ENCODE results near the gene U2AF1L4. TPM values are rescaled to one million over a fixed set of nuclear protein-coding genes. Genes with fewer than 3 reads are reported as not detected.

The U2AF1L4 gene, protein sequence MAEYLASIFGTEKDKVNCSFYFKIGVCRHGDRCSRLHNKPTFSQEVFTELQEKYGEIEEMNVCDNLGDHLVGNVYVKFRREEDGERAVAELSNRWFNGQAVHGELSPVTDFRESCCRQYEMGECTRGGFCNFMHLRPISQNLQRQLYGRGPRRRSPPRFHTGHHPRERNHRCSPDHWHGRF
- total RNA-seq (2022; extraction: Qiagen RNA extraction): 21.9 to 27.5 TPM (median 24.7 TPM) in 5 replicates

DNA sequence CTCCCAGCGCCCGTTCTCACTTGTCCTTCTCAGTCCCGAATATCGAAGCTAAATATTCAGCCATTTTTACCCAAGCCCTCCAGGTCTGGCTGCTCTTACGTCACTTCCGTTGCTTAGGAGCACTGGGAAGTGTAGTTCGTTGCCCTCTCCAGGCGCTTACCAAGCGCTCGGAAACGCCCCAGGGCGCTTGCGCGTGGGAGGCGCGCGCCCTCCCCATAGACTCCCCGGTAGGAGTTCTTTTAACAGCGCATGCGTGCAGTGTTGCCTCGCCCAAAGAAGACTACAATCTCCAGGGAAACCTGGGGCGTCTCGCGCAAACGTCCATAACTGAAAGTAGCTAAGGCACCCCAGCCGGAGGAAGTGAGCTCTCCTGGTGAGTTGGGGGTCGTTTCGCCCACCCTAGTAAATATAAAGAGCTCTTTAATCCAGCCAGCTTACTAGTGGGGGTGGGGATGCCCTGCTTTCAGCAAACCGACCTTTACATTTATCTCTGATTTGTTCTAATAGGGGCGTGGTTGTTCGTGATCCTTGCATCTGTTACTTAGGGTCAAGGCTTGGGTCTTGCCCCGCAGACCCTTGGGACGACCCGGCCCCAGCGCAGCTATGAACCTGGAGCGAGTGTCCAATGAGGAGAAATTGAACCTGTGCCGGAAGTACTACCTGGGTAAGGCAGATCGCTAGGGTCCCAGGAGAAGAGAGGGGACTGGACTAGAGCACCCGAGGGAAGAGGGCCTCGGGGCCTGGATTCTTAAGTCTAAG, at the start of gene U2AF1L4, which contains the start of gene PSENEN:
Gene U2AF1L4, minus strand, starts transcription at position 91 of the 759 bp plus-strand sequence. Its CDS starts 27 bp downstream, at position 64.
Gene PSENEN, plus strand, starts transcription at position 324 of the 759 bp plus-strand sequence. Its CDS starts 280 bp downstream, at position 604.

DNA sequence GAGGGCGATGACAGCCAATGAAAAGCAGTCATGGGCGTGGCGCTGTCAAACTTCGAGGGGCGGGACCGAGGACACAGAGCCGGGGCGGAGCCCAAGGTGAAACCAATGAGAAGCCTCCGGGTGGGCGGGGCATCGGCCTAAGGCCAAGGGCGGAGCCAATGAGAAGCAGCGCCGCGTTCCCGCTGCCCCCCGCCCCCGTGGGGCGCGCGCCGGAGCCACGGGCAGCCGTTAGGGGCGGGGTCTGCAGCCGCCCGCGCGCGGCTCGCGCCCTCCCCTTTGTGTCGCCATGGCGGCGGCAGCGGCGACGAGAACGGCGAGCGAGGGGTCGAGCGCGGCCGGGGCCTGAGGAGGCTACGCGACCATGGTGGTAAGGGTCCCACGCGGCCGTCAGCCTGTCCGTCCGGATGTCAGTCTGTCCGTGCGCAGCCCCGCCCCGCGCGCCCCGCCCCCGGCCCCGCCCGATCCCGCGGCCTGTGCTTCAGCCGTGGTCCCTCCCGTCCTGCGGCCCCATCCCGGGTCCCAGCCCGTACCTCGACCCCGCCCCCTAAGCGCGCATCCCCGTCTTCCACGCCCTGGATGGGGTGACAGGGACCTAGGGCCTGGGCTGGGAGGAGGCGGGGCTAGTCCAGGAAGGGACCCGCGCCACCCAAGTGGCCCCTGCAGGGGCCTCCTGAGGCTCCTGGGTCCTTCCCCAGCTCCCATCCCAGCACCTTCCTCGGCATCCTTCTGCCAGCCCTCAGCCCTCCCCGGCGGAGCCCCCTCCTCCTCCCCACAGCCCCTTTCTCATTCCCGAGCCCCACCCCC, 30.3 kb upstream of the U2AF1L4 start, which contains the start of gene ARHGAP33:
Gene ARHGAP33, plus strand, starts transcription at position 267 of the 804 bp plus-strand sequence. Its CDS starts 95 bp downstream, at position 362.

DNA sequence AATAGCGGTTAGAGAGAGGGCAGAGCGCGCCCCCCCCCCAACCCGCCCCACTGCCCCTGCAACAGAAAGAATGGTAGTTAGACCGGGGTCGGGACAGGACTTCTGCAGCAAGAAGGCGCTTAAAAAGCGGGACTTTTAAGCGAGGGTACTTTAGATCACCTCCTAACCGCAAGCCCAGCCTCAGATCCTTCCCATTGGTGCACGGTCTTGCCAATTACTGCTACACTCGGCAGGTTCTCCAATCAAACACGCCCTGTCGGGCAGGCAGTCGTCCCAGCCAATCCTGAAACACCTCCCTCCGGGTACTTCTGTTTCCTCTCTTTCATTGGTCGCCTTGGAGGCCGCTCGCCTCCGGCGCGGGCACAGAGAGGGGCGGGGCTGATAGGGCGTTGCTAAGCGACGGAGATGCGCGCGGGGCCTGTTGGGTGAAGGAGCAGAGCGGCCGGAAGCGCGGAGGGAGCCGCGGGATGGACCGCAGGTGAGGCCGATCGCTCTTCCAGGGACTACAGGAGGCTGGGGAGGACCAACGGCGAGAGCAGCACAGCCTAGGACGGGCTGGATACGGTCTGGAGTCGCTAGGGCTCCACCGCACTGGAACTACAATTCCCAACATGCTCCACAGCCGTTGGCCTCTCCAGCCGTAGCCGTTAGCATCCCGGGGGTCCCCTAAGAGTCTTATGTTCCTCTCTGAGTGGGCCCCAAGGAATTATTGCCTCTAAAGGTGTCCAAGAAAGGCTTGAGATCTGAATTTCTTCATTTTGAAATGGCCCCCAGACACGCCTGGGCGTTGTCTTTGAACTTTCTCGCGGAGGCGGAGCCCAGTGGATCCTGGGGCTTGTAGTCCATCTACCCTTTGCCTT, 12.8 kb upstream of the U2AF1L4 start, which contains the start of gene PROSER3:
Gene PROSER3, plus strand, starts transcription at position 428 of the 860 bp plus-strand sequence. Its CDS starts 40 bp downstream, at position 468.

DNA sequence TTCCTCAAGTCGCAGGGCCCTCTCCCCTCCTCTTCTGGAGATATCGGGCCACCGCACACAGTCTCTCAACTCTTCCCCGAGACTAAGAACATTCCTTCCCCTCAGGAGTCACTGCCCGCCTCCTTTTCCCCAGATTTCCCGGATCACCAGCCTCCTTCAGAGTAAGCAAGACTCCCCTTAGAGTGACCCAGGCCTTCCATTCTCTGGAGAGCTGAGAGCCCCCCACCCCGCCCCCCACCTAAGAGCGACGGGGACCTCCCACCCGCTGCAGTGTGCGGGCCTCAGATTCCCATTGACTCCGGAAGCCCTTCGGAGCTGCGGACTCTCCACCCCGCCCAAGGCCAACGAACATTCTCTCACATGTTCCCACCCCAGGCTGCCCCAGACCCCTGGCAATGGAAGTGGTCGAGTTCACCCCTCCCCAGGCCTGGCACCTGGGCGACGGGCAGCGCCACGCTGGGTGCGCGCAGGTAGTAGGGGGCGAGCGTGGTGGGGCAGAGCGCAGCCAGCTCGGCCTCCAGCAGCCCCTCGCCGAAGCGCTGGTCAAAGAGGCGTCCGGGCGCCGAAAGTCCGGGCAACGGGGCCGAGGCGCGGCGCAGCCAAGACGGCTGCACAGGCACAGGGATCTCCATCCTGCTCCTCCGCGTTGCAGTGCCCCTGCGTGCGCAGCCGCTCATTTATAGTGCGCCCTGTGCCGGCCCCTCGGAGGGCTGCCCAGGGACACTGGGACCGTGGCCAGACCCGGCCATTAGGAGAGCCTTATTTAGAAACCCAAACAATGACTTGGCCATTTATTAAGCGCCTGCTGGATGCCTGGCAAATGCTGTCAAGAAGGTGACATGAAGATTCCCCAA, 11.4 kb upstream of the U2AF1L4 start, which contains the start of gene HSPB6:
Gene HSPB6, minus strand, starts transcription at position 653 of the 854 bp plus-strand sequence. Its CDS starts 21 bp downstream, at position 632.

DNA sequence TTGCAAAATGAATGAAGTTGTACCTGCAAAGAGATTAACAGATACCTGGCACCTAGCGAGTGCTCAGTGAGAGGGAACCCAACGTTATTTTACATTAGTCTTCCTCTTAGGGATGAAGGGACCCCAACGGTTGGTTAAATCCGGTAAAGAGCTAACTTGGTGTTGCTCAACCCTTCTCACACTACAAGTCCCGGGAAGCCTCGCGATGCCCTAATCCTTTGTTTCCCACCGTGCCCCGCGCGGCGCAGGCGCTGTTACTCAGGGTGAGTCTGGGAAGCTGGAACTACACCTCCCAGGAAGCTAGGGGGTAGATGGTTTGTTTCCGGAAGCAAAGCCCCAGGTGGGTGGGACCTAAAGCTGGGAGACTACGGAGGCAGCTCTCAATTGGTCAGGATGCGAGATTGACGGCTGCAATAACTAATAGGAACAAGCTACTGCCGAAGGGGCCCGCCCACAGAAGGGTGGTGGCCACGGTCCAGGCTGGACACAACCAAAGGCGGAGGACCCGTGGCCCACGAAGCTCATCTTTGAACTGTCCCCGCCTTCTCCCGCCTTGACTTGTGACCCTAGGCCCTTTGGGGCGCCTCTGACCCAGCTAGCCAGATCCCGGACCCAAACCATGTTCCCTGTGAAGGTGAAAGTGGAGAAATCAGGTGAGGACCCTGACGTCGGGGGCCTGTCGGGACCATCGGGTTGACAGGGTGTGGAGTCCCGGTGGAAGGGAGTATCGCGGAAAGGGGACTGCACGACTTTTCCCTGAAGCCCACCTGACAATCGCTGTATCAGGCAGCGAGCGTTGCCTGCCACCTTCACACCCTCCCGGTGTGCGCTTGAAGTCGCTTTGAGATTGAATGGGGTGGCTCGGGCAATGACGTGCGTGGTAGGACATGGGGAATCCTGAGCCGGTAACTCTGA, 3.1 kb upstream of the U2AF1L4 start, which contains the start of gene LIN37:
Gene LIN37, plus strand, starts transcription at position 471 of the 915 bp plus-strand sequence. Its CDS starts 149 bp downstream, at position 620.

DNA sequence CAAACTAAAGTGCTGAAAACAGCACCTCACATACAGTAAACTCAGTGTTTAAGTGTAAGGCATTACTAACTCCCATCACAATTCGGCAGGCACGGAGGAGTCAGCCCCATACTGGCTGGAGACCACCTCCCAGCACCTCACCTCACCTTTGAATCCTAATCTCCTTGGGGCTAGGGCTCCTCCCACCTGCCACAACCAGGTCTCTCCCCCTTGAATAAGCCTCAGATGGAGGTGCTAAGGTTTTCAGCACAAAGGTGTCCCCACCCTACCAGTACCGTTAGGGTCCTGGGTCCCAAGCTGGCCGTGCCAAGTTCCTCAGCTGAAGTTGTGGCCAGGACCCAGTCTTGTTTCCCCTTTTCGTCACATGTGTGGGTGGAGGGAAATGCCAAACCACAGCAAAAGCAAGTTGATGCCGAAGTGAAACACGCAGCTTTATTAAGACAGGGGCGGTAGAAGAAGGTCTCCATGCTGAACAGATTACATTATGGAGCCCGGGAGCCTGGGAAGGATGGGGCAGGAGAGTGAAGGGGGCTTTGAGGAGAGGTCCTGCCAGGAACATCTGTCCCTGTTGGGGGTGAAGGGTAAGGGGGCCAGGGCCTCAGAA, 3.0 kb downstream of the U2AF1L4 start, which contains the start of gene IGFLR1:
Gene IGFLR1, minus strand, starts transcription at position 332 of the 604 bp plus-strand sequence. CDS start 1,272 bp downstream, outside the sequence.

DNA sequence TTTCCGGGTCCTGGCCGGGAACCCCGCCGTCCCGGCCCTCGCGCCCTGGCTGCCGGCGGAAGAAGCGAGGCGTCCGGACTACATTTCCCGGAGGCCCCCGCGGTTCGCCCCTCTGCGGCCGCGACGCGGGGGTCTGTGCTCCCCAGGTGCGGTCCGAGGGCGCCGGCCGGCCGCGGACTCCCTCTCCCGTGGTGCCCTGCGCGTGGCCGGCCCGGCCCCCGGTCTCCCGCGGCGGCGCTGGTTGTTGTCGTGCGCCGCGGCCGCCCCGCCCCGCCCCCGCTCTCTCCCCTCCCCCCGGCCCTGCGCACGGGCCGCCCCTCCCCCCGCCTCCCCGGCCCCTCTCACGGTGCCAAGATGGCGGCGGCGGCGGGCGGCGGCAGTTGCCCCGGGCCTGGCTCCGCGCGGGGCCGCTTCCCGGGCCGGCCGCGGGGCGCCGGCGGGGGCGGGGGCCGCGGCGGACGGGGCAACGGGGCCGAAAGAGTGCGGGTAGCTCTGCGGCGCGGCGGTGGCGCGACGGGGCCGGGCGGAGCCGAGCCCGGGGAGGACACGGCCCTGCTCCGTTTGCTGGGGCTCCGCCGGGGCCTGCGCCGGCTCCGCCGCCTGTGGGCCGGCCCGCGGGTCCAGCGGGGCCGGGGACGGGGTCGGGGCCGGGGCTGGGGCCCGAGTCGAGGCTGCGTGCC, 27.4 kb downstream of the U2AF1L4 start, which contains the start of gene KMT2B:
Gene KMT2B, plus strand, starts transcription at position 339 of the 680 bp plus-strand sequence. Its CDS starts 16 bp downstream, at position 355.

DNA sequence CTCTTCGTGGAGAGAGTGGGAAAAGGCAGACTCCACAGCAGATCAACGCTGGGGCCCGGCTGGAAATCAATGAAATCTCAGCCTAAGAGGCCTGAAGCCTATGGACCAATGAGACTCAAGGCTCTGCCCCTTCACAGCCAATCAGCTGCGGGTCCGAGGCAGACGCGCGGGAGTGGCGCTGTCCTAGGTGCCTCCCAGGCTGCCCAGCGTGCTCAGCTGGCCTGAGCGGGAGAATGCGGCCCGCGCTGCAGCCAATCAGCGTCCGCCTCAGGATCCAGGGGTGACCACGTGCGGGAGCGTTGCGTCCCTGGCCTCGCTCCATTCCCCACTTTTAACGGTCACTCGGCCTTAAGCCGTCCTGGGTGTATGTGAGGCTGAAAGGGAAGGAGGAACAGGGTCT, 41.0 kb downstream of the U2AF1L4 start, which contains the start of gene ZBTB32:
Gene ZBTB32, plus strand, starts transcription at position 341 of the 400 bp plus-strand sequence. CDS start 10,069 bp downstream, outside the sequence.

Other genes starting within 250 kb of the U2AF1L4 start
- gene DMKN, start 231.8 kb downstream of the U2AF1L4 start, total RNA-seq (2022; extraction: Qiagen RNA extraction): 33.8 to 45.0 TPM (median 35.0 TPM) in 5 replicates
- 2.2 to 4.6 TPM (median 3.5 TPM) in 5 replicates for gene SBSN, start 217.1 kb downstream of the U2AF1L4 start, total RNA-seq (2022; extraction: Qiagen RNA extraction)
- 0.09 TPM in 1 of 5 replicates, not detected in the others for gene GAPDHS, start 212.0 kb downstream of the U2AF1L4 start, total RNA-seq (2022; extraction: Qiagen RNA extraction)
- 323 to 433 TPM (median 412 TPM) in 5 replicates for gene TMEM147, start 199.8 kb downstream of the U2AF1L4 start, total RNA-seq (2022; extraction: Qiagen RNA extraction)
- gene ATP4A, start 181.8 kb downstream of the U2AF1L4 start, total RNA-seq (2022; extraction: Qiagen RNA extraction): 0.07 to 0.09 TPM in 2 of 5 replicates, not detected in the others
- gene PMIS2, start 159.2 kb downstream of the U2AF1L4 start, total RNA-seq (2022; extraction: Qiagen RNA extraction): not detected in 5 replicates
- 13.0 to 16.4 TPM (median 14.9 TPM) in 5 replicates for gene HAUS5, start 132.7 kb downstream of the U2AF1L4 start, total RNA-seq (2022; extraction: Qiagen RNA extraction)
- gene RBM42, start 116.4 kb downstream of the U2AF1L4 start, total RNA-seq (2022; extraction: Qiagen RNA extraction): 147 to 203 TPM (median 195 TPM) in 5 replicates
- 1.5 to 3.3 TPM (median 2.9 TPM) in 5 replicates for gene ETV2, start 103.7 kb downstream of the U2AF1L4 start, total RNA-seq (2022; extraction: Qiagen RNA extraction)
- gene COX6B1, start 97.1 kb downstream of the U2AF1L4 start, total RNA-seq (2022; extraction: Qiagen RNA extraction): 1,261 to 1,482 TPM (median 1,322 TPM) in 5 replicates
- 0.52 to 1.5 TPM (median 1.0 TPM) in 5 replicates for gene UPK1A, start 78.9 kb downstream of the U2AF1L4 start, total RNA-seq (2022; extraction: Qiagen RNA extraction)
- not detected in 5 replicates for gene ZBTB32, start 40.9 kb downstream of the U2AF1L4 start, total RNA-seq (2022; extraction: Qiagen RNA extraction)
- 53.9 to 62.2 TPM (median 56.6 TPM) in 5 replicates for gene KMT2B, start 27.4 kb downstream of the U2AF1L4 start, total RNA-seq (2022; extraction: Qiagen RNA extraction)
- 11.5 to 12.9 TPM (median 11.8 TPM) in 5 replicates for gene IGFLR1, start 3.0 kb downstream of the U2AF1L4 start, total RNA-seq (2022; extraction: Qiagen RNA extraction)
- gene PSENEN, start 233 bp upstream of the U2AF1L4 start, total RNA-seq (2022; extraction: Qiagen RNA extraction): 250 to 344 TPM (median 287 TPM) in 5 replicates
- 21.5 to 27.9 TPM (median 23.2 TPM) in 5 replicates for gene LIN37, start 3.2 kb upstream of the U2AF1L4 start, total RNA-seq (2022; extraction: Qiagen RNA extraction)
- 0.14 to 0.35 TPM (median 0.29 TPM) in 5 replicates for gene HSPB6, start 11.6 kb upstream of the U2AF1L4 start, total RNA-seq (2022; extraction: Qiagen RNA extraction)
- gene PROSER3, start 12.8 kb upstream of the U2AF1L4 start, total RNA-seq (2022; extraction: Qiagen RNA extraction): 19.6 to 32.1 TPM (median 24.2 TPM) in 5 replicates
- 4.7 to 9.3 TPM (median 7.4 TPM) in 5 replicates for gene ARHGAP33, start 30.1 kb upstream of the U2AF1L4 start, total RNA-seq (2022; extraction: Qiagen RNA extraction)
- 0.15 to 0.36 TPM (median 0.25 TPM) in 5 replicates for gene PRODH2, start 67.4 kb upstream of the U2AF1L4 start, total RNA-seq (2022; extraction: Qiagen RNA extraction)
- gene NPHS1, start 107.1 kb upstream of the U2AF1L4 start, total RNA-seq (2022; extraction: Qiagen RNA extraction): 0.35 to 0.68 TPM (median 0.59 TPM) in 5 replicates
- 0.43 to 0.63 TPM (median 0.50 TPM) in 5 replicates for gene KIRREL2, start 111.5 kb upstream of the U2AF1L4 start, total RNA-seq (2022; extraction: Qiagen RNA extraction)
- gene APLP1, start 123.2 kb upstream of the U2AF1L4 start, total RNA-seq (2022; extraction: Qiagen RNA extraction): 68.9 to 98.3 TPM (median 90.2 TPM) in 5 replicates
- 5.2 to 6.5 TPM (median 6.3 TPM) in 5 replicates for gene NFKBID, start 155.1 kb upstream of the U2AF1L4 start, total RNA-seq (2022; extraction: Qiagen RNA extraction)
- 0.29 to 0.79 TPM (median 0.46 TPM) in 4 of 5 replicates, not detected in the other for gene HCST, start 157.1 kb upstream of the U2AF1L4 start, total RNA-seq (2022; extraction: Qiagen RNA extraction)
- not detected in 5 replicates for gene TYROBP, start 162.9 kb upstream of the U2AF1L4 start, total RNA-seq (2022; extraction: Qiagen RNA extraction)
- 15.7 to 24.4 TPM (median 20.9 TPM) in 5 replicates for gene LRFN3, start 191.0 kb upstream of the U2AF1L4 start, total RNA-seq (2022; extraction: Qiagen RNA extraction)
- 28.9 to 48.5 TPM (median 46.4 TPM) in 5 replicates for gene SDHAF1, start 249.8 kb upstream of the U2AF1L4 start, total RNA-seq (2022; extraction: Qiagen RNA extraction)